Loucy (cell line): ENCODE data around the gene HMGCS2.

ENCODE experiments used
- H2AFZ ChIP-seq: fragments of 200-600 bp; sonication (generic); 2 replicates; pipeline ENCODE4 v1.6.0; 2016; ENCODE audit warnings: antibody characterized with exemption, mild to moderate bottlenecking, low read length, moderate library complexity
- H3F3A ChIP-seq: fragments of 200-600 bp; 2 replicates; pipeline ENCODE4 v1.6.0; 2016; ENCODE audit warnings: antibody characterized with exemption, low read depth, mild to moderate bottlenecking
- H3K27me3 ChIP-seq: fragments of 200-600 bp; sonication (generic); 2 replicates; pipeline ENCODE4 v1.6.1; 2014; ENCODE audit warnings: low read length, mild to moderate bottlenecking; ENCODE audit not compliant: insufficient read depth, poor library complexity, severe bottlenecking
- H3K36me3 ChIP-seq: fragments of 200-600 bp; sonication (generic); 2 replicates; pipeline ENCODE4 v1.6.1; 2016; ENCODE audit warnings: low read length; ENCODE audit not compliant: insufficient read depth
- H3K4me1 ChIP-seq: fragments of 200-600 bp; sonication (generic); 2 replicates; pipeline ENCODE4 v1.5.1; 2014; ENCODE audit warnings: low read length, mild to moderate bottlenecking; ENCODE audit not compliant: insufficient read depth, poor library complexity, severe bottlenecking
- H3K4me2 ChIP-seq: fragments of 200-600 bp; sonication (generic); 2 replicates; pipeline ENCODE4 v1.6.0; 2014; ENCODE audit warnings: antibody characterized with exemption, low read length, low read depth, mild to moderate bottlenecking; ENCODE audit not compliant: poor library complexity, severe bottlenecking
- H3K4me3 ChIP-seq: fragments of 200-600 bp; sonication (generic); 2 replicates; pipeline ENCODE4 v1.5.1; 2014; ENCODE audit warnings: low read length, mild to moderate bottlenecking, mixed read lengths; ENCODE audit not compliant: poor library complexity, severe bottlenecking
- H3K79me2 ChIP-seq: fragments of 200-600 bp; sonication (generic); 2 replicates; pipeline ENCODE4 v1.6.1; 2014; ENCODE audit warnings: low read length; ENCODE audit not compliant: insufficient read depth
- H3K9ac ChIP-seq: fragments of 200-600 bp; sonication (generic); 2 replicates; pipeline ENCODE4 v1.6.0; 2014; ENCODE audit warnings: mild to moderate bottlenecking, low read depth, low read length, moderate library complexity; ENCODE audit not compliant: poor library complexity, severe bottlenecking
- H3K9me2 ChIP-seq: fragments of 200-600 bp; sonication (generic); replicated peaks from 2 replicates; pipeline ENCODE4 v1.6.1; 2016; ENCODE audit warnings: low read depth, low read length, mixed read lengths
- H3K9me3 ChIP-seq: fragments of 200-600 bp; sonication (generic); 2 replicates; pipeline ENCODE4 v1.6.1; 2014; ENCODE audit warnings: mild to moderate bottlenecking, antibody characterized with exemption, low read length, low read depth; ENCODE audit not compliant: insufficient read depth
- H4K20me1 ChIP-seq: fragments of 200-600 bp; sonication (generic); 2 replicates; pipeline ENCODE4 v1.6.0; 2014; ENCODE audit warnings: antibody characterized with exemption, low read length, mild to moderate bottlenecking; ENCODE audit not compliant: insufficient read depth, poor library complexity, severe bottlenecking
- CTCF ChIP-seq: fragments of 200-600 bp; sonication (generic); conservative IDR thresholded peaks from 2 replicates; pipeline ENCODE4 v1.5.1; 2014; ENCODE audit warnings: mild to moderate bottlenecking, antibody characterized with exemption, low read length
- EZH2phosphoT487 ChIP-seq: fragments of 200-600 bp; IDR thresholded peaks from 2 replicates; pipeline ENCODE4 v1.6.1; 2018; ENCODE audit warnings: antibody characterized with exemption, mild to moderate bottlenecking, moderate library complexity, borderline replicate concordance

The HMGCS2 gene

DNA sequence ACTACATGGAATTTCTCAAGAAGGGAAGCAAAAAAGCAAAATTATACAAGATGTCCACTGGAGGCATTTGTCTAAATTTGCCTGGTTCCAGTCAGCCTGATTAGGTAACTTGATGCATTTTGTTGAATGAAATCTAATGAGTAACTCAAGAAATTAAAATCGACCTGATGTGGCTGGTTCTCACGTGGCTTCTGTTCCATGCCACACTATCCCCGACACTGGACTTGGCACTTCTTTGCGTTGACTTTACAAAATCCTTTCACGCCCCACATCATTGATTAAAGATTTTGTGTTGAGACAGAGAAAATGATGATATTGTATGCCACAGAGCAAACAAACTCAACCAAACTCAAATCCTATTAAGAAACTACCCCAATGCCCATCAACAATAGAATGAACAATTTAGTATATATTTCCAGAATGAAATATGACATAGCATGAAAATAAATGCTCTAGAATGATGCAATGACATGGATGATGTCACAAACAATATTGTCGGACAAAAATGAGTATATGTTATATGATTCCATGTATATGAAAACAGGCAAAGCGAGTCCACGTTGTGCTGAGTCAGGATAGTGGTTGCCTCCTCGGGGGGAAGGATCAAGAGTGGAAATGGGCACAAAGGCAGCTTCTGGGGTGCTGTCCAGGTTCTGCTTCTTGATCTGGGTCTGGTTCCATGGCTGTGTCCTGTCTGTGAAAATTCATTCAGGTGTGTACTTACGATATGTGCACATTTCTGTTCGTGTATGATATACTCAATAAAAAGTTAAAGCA lies 12.9 kb upstream of the HMGCS2 start:
- Histone ChIP-seq H4K20me1 (no peaks in the 10 kb centered on the region), H3K27me3 (no peaks in the 10 kb centered on the region), H3K79me2 (no peaks in the 10 kb centered on the region), H3K9me2 (no peaks in the 10 kb centered on the region), H3K9ac (no peak overlapping the region), H3K9me3 (no peaks in the 10 kb centered on the region), H2AFZ (no peak overlapping the region), H3K4me1 (no peaks in the 10 kb centered on the region), H3K4me3 (no peak overlapping the region), H3K36me3 (no peaks in the 10 kb centered on the region), H3F3A (no peaks in the 10 kb centered on the region), H3K4me2 (no peak overlapping the region)
- TF ChIP-seq CTCF = no peak; the same call in 1 of the 2 replicates
- TF ChIP-seq EZH2phosphoT487 = no peak

DNA sequence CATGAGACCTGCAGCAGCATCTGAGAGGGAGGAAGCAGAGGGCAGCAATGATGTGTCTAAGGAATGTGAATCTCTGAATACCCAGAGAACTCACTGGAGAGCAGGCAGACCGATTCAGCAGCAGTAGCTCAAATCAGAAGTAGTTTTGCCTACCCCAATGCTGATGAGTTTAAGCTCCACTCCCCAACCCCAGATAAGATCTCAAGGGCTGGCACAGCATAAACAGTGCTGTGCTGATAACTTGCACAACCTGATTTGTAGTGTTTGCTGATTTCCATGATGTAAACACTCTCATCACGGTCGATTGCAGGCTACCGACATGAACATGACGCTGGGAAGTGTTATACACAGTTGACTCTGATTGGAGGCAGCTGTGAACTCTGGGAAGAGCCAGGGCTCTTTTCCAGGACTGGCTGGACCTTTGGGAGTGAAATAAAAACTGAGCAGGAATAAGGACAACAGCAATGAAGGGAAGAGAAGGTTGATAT lies 11.2 kb upstream of the HMGCS2 start:
- no peaks in the 10 kb centered on the region for H4K20me1 ChIP-seq
- no peaks in the 10 kb centered on the region for H3K27me3 ChIP-seq
- H3F3A ChIP-seq = no peaks in the 10 kb centered on the region
- H3K4me2 ChIP-seq = no peak overlapping the region
- TF ChIP-seq EZH2phosphoT487 = no peak
- TF ChIP-seq CTCF = no peak
- no peaks in the 10 kb centered on the region for H3K9me2 ChIP-seq
- no peaks in the 10 kb centered on the region for H3K9me3 ChIP-seq
- H2AFZ ChIP-seq = no peak overlapping the region
- no peaks in the 10 kb centered on the region for H3K36me3 ChIP-seq
- H3K79me2 ChIP-seq = no peaks in the 10 kb centered on the region
- no peak overlapping the region for H3K9ac ChIP-seq
- no peaks in the 10 kb centered on the region for H3K4me1 ChIP-seq
- H3K4me3 ChIP-seq = no peak overlapping the region

- H3K4me2 ChIP-seq = no peak overlapping the region
- H3K4me1 ChIP-seq = no peaks in the 10 kb centered on the region
Observed at GRCh38 chr1:119778886-119779560, 10.3 kb upstream of the HMGCS2 start.

More at GRCh38 chr1:119778886-119779560, 10.3 kb upstream of the HMGCS2 start:
- H4K20me1 ChIP-seq = no peaks in the 10 kb centered on the region
- no peak overlapping the region for H2AFZ ChIP-seq
- TF ChIP-seq EZH2phosphoT487 (no peak), CTCF (no peak)
- H3K9me3 ChIP-seq = no peaks in the 10 kb centered on the region
- H3K27me3 ChIP-seq = no peaks in the 10 kb centered on the region
- H3F3A ChIP-seq = no peaks in the 10 kb centered on the region
- H3K36me3 ChIP-seq = no peaks in the 10 kb centered on the region
- H3K79me2 ChIP-seq = no peaks in the 10 kb centered on the region
- H3K9me2 ChIP-seq = no peaks in the 10 kb centered on the region
- no peak overlapping the region for H3K4me3 ChIP-seq
- H3K9ac ChIP-seq = no peak overlapping the region
